ENCODE data around the gene KIF12.

KIF12 gene

GRCh38 chr9:114065304-114065703 is 33.8 kb downstream of the KIF12 start:
- no peak for DNase-seq (ENCODE audit: low spot score)

GRCh38 chr9:114061830-114062474 is 37.1 kb downstream of the KIF12 start:
- no peak for DNase-seq (ENCODE audit: low spot score)

- DNase-seq (ENCODE audit: low spot score): no peak
Observed at GRCh38 chr9:114061292-114061691, 37.8 kb downstream of the KIF12 start.

GRCh38 chr9:114060711-114061110 is 38.4 kb downstream of the KIF12 start:
- no peak for DNase-seq (ENCODE audit: low spot score)

- no peak for DNase-seq (ENCODE audit: low spot score)
Observed at GRCh38 chr9:114060070-114060469, 39.0 kb downstream of the KIF12 start.

- no peak for DNase-seq (ENCODE audit: low spot score)
Observed at GRCh38 chr9:114059047-114059803, 39.9 kb downstream of the KIF12 start.

GRCh38 chr9:114058688-114059046 is 40.4 kb downstream of the KIF12 start:
- DNase-seq (ENCODE audit: low spot score): no peak

- no peak for DNase-seq (ENCODE audit: low spot score)
Observed at GRCh38 chr9:114057161-114057885, 41.8 kb downstream of the KIF12 start.

GRCh38 chr9:114056527-114056926 is 42.6 kb downstream of the KIF12 start:
- DNase-seq (ENCODE audit: low spot score): no peak

GRCh38 chr9:114055894-114056293 is 43.2 kb downstream of the KIF12 start:
- DNase-seq (ENCODE audit: low spot score): no peak

GRCh38 chr9:114055061-114055460 is 44.0 kb downstream of the KIF12 start:
- no peak for DNase-seq (ENCODE audit: low spot score)

GRCh38 chr9:114054191-114054690 is 44.9 kb downstream of the KIF12 start:
- DNase-seq (ENCODE audit: low spot score): no peak

- DNase-seq (ENCODE audit: low spot score): no peak
Observed at GRCh38 chr9:114053246-114054005, 45.7 kb downstream of the KIF12 start.

GRCh38 chr9:114051706-114052105 is 47.4 kb downstream of the KIF12 start:
- DNase-seq (ENCODE audit: low spot score): no peak

- DNase-seq (ENCODE audit: low spot score): no peak
Observed at GRCh38 chr9:114051281-114051680, 47.8 kb downstream of the KIF12 start.

GRCh38 chr9:114050646-114051045 is 48.4 kb downstream of the KIF12 start:
- DNase-seq (ENCODE audit: low spot score): no peak

GRCh38 chr9:114050226-114050568 is 48.9 kb downstream of the KIF12 start:
- DNase-seq (ENCODE audit: low spot score): no peak

- no peak for DNase-seq (ENCODE audit: low spot score)
Observed at GRCh38 chr9:114049441-114050225, 49.5 kb downstream of the KIF12 start.

- DNase-seq (ENCODE audit: low spot score): no peak
Observed at GRCh38 chr9:114048533-114049415, 50.3 kb downstream of the KIF12 start.

- DNase-seq (ENCODE audit: low spot score): no peak
Observed at GRCh38 chr9:114047717-114048116, 51.4 kb downstream of the KIF12 start.

Measured in D341Med (cell line).